CD4-positive, alpha-beta T cell treated with Interleukin-2 at 100 ng/mL for 4 hours (primary cell): ENCODE data around the gene MOK.
A peak's percentile ranks its signal among the peaks of the same experiment; 100 is the strongest.
"Not testable (repeated sequence)": the region's sequence is repeated elsewhere in the genome, so short reads cannot be mapped to it uniquely, and the experiment has no call there.

Experiments used
- DNase-seq: peaks from one replicate; pipeline ENCODE4 v3.0.0-alpha.2; 2020; ENCODE audit warnings: low spot score

Gene MOK

DNA sequence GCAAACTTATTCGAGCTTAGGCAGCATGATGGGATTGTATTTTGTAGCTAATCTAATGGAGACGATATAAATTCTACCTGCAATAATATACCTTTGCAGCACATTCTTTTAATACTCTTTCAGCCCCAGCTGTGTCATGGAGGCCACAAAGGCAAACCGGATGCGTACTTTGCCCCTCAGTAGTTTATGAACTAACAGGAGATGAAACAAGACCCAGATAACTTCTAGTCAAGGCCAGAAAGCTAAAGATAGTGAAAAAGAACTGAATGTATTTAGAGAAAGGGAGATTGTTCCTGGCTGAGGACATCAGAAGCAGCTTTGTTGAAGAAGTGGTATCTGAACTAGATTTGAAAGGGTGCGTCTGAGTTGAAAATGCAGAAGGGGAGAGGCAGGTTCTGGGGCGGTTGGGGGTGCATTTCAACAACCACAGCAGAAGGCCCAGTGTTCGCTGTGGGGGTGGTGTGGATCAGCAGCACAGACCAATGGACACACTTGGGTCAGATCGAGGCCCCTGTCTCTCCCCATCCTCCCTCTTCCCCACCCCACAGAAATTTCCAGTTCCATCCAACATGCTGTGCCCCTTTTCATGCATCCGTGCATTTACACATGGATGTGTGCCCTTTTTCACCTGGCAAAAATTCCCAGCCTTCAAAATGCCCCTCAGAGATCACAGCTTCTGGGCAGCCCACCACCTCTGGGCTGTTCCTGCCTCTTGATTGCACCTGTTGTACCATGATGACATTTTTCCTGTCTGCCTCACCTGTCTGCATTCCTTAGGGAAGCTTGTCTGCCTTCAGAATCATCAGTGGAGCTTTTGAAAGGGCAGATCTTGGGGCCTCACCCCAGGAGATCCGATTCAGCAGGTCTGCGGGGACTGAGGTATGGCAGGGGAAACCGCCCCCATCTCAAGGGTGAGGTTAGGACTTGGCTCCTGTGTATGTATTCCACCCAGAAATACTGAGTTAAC, 16.8 kb upstream of the MOK start:
- DNase-seq: no peak

DNA sequence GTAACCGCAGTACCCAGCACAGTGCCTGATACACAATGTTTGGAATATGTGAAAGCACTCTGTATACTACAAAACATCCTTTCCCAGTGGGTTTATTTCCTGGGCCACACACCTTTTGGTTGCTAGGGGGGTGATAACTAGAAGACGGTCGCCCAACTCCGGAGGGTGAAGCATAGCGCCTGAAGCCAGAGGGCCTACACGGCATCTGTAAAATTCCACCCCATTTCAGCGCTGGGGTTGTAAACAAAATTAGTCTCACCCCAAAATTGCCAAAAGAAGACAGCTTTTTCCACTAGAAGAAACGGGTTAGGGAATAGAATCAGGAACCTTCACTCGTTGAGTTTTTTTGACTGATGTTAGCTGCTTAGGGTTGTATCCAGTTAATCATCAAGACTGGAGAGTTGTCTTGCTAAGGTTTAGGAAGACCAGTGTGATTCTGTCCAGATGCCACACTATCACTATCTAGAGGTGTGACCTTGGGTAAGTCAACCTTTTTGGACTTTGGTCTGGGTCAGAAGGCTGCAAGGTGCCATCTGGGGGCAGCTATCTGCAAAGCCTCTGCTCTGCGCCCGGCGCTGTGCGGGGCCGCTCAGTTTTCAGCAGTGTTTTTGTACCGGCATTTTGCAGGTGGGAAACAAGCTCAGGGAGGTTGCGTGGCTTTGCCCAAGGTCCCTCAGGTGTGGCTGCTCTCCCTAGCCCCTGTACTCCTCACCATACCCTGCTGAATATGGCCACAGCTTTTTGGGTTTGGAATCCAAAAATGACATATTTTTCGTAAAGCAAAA, 15.9 kb upstream of the MOK start:
- DNase-seq: no peak

DNA sequence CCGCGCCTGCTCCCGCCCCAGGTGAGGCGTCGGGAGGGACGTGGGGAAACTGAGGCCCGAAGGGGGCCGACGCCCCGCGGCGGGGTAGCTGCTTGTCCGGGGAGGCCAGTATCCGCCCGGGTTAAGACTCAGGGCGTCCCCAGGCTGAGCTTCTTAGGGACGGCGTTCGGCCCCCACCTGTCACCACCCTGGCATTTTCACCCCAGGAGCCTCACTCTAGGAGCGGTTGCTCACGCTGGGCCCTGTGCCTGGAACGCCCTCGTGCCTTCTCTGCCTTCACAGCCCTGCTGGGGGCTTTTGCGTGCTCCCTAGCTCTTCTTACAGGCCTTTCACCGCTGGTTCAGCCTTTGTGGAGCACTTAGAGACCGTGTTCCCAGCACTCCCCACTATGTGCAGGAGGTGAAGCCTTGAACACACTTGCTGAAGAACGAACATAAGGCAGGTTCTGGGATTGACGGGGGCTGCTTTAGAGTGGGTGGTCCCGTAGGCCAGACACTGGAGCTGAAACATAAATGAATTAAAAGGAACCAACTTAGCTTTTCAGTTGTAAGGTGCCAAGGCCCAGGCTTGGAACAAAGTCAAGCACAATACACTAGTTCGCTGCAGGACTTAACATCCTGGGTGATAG, 15.2 kb upstream of the MOK start:
- peak; percentile 50 for DNase-seq

DNA sequence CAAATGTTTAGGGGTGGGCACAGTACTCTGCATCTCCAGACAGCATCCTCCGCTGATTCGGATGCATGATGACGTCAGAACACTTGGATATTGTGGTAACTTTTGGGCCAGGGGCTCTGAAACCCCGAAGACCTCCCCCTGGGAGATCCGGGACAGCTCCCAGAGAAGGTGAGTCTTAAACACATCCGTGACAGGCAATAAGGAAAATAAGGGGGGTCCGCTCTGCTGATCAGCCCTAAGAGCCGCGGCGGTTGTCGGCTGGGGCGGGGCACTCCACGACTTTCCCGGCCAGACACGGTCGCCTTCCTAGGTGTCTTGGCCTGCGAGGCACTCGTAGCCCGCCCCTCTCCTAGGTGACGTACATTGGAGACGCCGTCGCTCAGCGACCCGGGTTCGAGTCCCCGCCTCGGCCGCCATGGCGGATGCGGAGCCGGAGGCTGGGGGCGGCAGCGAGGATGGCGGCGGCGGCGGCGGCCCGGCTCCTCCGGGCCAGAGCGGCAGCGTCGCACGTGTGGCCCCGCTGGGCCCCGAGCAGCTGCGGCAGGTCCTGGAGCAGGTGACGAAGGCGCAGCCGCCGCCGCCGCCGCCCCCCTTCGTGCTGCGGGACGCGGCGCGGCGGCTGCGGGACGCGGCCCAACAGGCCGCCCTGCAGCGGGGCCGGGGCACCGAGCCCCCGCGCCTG, 14.5 kb upstream of the MOK start, which contains the start of gene ZNF839:
TSS of gene ZNF839 (plus strand) at position 396 of the 682 bp plus-strand sequence. CDS start at position 416, 20 bp downstream.
- peak; percentile 95 for DNase-seq

DNA sequence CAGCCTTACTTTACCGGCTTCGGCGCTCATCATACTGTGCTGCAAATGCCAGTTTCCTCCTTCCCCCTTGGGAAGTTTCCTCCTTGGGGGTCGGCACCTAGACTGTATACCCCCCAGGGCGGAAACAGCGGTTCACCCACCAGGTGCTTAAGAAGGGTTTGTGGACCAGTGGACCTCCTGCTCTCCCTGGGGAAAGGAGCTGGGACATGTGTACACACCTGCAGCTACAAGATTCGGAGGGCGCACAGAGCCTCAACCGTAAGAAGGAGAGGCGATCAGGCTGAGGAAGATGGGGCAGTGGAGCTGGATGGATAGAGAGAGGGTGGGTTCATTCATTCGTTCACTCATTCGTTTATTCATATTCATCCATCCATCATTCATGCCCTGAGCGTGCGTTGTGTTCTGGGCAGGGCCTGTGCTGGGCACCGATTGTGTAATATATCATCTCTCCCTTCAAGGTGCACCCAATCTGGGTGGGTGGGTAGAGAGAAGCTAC, 13.9 kb upstream of the MOK start:
- DNase-seq: no peak

DNA sequence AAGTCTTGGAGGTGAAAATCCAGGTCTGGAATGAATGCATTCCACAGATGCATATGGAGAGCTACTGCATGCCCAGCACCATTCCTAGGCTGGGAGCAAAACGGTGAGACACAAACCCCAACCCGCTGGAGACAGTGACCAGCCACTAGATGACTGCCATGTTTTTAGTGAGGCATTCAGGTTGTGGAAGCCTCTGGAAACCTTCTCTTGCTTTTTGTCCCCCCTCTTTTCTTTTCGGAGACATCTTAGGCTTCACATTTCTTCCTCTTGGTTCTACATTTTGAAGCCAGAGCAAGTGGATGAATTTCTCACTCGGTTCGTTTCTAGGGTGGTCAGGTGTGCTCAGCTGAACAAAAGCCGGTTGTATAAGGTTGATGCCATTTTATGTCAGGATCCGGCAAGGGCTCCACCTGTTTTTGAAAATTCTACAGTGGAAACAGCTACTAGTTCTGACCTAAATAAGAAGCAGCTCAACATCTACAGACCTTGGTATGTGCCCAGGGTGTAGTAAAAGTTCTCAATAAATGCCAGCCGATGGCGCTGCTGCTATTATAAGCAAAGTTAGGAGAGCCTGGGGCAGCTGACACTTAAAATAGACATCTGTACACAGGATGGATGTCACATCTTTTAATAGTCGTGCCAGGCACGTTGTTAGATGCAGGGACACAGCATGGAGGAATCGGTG, 12.7 kb upstream of the MOK start:
- DNase-seq: peak; percentile 32

DNA sequence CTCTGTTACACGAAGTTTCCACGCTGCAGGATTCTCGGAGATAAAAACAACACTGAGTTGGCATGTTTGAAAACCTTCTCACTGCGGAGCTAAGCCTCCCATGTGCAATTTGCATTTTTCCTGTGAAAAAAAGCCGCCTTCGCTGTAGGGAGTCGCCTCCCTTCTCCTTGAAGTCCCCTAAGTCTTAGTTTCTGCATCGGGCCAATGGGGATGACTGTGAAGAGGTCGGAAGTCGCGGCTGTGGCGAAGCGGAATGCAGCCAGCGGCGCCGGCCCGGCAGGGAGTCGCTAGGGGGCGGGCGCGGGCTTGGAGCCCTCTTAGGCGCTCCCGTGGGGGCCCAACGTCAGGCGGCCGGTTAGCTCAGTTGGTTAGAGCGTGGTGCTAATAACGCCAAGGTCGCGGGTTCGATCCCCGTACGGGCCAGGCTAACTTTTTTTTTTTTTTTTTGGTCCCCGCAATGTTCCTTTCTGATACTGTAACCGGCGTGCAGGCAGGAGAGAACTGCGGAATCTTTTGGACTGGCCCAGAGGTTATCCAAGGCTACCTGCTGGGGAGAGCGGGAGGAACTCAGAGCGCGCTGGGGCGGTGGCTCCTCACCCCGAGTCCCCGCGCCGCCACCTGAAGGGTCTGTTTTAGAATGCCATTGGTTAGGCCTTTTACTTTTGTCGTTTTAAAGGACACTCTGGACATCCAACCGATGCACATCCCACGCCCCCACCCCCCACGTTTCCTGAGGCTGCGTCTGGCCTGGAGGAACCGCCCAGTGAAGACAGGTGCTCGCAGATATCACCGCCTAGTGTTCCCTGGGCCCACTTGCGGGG, 12.0 kb upstream of the MOK start:
- peak; percentile 95 for DNase-seq

DNA sequence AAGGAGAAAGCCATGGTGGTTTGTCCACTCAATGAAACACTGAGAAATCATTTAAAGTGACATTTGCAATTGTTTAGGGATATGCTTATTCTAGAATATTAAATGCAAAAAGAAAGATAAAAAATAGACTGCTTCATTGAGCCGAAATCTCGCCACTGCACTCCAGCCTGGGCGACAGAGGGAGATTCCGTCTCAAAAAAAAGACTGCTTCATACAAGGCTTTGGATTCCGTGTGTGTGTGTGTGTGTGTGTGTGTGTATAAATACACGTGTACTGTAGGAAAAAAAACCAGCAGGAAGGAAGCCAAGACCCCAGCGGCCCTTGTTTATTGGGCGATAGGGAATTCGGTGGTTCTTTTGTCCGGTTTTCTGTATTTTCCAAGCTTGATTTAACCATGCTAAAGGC, 11.4 kb upstream of the MOK start:
- DNase-seq: no peak

DNA sequence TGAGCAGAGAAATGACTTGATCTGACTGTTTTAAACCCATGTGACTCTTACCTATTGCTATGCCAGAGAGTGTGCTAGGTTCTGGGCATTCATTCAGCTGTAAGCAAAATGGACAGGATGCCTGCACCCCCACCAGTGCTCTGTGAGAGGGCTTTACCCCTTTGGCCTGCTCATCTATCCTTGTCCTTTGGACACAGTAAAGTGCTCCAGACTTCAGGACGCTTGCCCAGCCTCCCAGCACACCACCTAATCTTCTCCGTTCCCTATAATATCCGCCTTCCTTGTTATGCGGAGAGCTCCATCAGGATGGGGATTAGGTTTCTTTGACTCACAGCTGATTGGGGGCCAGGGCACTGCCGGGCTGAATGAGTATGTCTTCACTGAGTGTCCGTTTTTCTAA, 10.2 kb upstream of the MOK start:
- DNase-seq: no peak

DNA sequence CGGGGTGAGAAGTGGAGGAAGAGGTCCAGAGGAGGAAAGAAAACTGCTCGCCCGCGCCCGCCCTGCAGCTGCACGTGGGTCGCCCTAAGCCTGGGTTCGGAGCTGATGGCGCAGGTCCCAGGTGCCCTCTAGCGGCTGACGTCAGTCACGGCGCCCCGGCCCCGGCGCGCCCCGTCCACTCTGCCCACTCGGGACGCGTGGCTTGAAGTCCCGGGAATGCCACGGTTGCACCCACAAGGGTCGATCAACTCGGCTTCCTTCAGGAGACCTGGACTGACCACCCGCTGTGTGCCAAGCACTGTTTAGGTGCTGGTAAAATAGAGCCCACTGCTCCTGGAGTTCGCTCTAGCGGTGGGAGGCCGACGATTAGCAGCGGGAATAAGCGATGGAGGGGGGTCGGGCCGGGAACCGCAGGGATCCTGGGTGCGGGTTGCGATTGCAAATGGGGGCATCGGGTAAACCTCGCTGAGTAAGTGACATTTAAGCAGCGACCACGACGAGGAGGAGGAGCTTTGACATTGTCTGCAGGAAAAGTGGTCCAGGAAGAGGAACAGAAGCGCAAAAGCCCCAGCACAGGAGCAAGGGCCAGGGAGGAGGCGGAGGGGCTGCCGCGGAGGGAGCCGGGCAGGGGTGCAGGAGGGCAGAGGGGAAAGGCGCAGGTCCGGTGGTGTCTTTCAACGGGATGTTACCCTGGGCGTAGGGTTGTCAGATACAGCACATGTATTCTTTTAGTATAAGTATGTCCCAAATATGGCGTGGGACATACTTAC, 9.5 kb upstream of the MOK start:
- DNase-seq: peak; percentile 81

DNA sequence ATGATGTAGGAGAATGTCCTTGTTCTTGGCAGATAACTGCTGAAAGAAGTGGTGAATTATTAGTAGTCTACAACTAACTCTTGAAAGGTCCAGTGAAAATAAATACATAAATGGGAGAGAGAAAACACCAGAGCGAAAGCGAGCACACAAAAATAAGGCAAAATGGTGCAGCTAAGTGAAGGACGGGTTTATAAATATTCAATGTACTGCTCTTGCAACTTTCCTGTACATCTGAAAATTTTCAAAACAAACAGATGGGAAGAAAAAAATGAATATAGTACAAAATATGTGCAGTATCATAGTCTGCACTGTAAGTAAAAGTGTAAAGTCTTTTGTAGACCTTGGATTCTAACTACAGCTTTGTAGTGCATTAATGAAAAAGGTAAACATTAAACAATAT, 1.3 kb downstream of the MOK start:
- no peak for DNase-seq

DNA sequence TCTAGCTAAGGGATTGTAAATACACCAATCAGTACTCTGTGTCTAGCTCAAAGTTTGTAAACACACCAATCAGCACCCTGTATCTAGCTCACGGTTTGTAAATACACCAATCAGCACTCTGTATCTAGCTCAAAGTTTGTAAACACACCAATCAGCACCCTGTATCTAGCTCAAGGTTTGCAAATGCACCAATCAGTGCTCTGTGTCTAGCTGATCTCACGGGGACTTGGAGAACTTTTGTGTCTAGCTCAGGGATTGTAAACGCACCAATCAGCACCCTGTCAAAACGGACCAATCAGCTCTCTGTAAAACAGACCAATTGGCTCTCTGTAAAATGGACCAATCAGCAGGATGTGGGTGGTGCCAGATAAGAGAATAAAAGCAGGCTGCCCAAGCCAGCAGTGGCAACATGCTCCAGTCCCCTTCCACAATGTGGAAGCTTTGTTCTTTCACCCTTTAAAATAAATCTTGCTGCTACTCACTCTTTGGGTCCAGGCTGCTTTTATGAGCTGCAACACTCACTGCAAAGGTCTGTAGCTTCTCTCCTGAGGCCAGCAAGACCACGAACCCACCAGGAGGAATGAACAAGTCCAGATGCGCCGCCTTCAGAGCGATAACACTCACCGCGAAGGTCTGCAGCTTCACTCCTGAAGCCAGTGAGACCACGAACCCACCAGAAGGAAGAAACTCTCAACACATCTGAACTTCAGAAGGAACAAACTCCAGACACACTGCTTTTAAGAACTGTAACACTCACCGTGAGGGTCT, 6.5 kb downstream of the MOK start:
- not testable (repeated sequence) for DNase-seq

DNA sequence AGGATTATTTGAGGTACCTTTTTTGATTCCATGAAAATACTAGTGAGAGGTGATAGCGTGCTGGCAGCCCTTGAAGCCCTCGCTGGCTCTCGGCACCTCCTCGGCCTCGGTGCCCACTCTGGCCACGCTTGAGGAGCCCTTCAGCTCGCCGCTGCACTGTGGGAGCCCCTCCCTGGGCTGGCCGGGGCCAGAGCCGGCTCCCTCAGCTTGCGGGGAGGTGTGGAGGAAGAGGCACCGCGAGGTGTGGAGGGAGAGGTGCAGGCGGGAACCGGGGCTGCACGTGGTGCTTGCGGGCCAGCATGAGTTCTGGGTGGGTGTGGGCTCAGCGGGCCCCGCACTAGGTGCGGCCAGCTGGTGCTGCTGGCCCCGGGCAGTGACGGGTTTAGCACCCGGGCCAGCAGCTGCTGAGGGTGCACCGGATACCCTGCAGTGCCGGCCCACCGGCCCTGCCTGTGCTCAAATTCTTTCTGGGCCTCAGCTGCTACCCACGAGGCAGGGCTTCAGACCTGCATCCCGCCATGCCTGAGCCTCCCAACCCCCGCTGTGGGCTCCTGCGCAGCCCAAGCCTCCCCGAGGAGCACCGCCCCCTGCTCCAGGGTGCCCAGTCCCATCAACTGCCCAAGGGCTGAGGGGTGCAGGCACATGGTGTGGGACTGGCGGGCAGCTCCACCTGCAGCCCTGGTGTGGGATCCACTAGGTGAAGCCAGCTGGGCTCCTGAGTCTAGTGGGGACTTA, 7.4 kb downstream of the MOK start:
- DNase-seq: no peak

DNA sequence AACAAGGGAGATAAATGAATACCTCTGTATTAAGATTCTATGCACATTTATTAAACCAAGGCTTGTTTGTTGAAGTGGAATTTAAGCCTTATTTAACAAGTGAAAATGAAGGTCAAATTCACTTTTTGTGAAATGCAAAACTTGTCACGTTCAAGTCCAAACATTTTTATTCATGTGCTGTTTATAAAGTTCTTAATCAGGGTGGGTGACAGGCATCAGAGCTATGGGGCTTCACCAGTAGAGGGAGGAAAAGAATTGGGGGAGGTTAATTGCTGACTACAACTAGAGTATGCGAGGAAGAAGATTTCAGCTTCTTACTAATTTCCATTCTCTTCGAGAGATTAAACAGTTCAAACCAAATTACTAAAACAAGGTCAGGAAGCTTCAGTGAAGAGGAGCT, 9.7 kb downstream of the MOK start:
- DNase-seq: no peak

DNA sequence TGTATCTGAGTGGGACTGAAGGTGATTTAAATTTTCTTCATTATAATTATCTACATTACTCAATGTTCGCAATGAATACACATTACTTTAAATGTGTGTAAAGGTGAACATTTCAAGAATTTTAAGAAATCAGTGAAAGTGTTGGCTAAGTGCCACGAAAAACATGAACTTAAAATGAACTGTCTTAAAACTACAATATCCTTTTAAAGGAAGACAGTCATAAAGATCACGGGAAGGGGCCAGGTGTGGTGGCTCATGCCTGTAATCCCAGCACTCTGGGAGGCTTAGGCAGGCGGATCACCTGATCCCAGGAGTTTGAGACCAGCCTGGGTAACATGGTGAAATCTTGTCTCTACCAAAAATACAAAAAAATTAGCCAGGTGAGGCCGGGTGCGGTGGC, 11.2 kb downstream of the MOK start:
- DNase-seq: no peak

DNA sequence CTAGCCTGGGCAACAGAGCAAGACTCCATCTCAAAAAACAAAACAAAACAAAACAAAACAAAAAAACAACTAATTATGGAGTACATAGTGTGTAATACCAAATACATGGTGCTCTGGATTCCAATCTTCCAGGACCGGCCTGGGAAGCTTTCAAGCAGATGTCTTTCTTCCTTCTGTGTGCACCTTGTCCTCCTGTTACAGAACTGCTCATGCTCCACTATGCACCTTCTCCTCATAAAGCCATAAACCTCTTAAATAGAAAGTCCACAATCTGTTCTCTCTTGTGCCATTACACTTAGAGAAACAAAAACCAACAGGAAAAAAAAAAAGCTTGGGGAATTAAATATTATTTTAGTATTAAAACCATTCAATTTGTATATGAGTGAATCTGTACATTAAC, 12.5 kb downstream of the MOK start:
- DNase-seq: no peak

DNA sequence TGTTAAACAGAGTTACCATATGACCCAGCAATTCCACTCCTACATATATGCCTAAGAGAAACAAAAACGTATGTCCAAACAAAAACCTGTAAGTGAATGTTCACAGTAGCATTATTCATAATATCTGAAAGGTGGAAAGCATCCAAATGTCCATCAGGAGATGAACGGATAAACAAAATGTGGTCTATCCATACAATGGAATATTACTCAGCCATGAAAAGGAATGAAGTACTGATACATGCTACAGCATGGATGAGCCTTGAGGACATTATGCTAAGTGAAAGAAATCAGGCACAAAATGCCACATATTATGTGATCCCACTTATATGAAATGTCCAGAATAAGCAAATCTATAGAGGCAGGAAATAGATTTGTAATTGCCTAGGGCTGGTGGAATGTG, 16.8 kb downstream of the MOK start:
- no peak for DNase-seq

DNA sequence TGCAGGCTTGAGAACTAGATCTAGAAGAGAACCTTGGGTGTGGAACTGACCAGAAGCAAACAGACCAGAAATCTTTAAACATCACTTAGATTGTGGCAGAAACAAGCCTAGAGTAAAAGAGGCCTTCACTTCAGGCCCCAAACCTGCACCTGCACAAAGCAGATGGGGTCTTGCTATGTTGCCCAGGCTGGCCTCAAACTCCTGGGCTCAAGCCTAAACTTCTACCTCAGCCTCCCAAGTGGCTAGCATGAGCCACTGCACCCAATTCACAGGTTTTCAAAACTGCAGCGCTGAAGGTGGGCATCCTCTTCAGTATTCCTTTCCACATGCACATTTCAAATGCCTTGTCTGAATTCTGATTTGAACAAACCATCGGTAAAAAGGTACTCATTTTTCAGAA, 19.9 kb downstream of the MOK start:
- no peak for DNase-seq
